Fibroblast of the aortic adventitia (primary cell): ENCODE measurements around the gene NFIA. TPM values are rescaled to one million over a fixed set of nuclear protein-coding genes. Genes with fewer than 3 reads are reported as not detected.

ENCODE experiments used
- DNase-seq: peaks from one replicate; pipeline ENCODE4 v3.0.0-alpha.2; 2010; ENCODE audit warnings: low read depth
- H3K4me3 ChIP-seq: 2 replicates; pipeline ENCODE4 v1.5.1; 2011; ENCODE audit warnings: low read depth, mild to moderate bottlenecking, control low read depth, low read length, moderate library complexity
- total RNA-seq: library from RNA; depleted of rRNA; stranded (reverse); fragments of >200 nt; gene quantifications from 2 replicates; pipeline ENCODE4 v1.2.3, GENCODE V29; 2012; ENCODE audit warnings: low replicate concordance
- TF ChIP-seq, protein P1 (sequence below): IDR thresholded peaks from 2 replicates; pipeline ENCODE4 v1.5.1; 2011; ENCODE audit warnings: mild to moderate bottlenecking, low read length, control low read depth, inconsistent platforms; ENCODE audit not compliant: insufficient read depth

Gene NFIA
- total RNA-seq, 1 donor = 32.0 TPM

DNA sequence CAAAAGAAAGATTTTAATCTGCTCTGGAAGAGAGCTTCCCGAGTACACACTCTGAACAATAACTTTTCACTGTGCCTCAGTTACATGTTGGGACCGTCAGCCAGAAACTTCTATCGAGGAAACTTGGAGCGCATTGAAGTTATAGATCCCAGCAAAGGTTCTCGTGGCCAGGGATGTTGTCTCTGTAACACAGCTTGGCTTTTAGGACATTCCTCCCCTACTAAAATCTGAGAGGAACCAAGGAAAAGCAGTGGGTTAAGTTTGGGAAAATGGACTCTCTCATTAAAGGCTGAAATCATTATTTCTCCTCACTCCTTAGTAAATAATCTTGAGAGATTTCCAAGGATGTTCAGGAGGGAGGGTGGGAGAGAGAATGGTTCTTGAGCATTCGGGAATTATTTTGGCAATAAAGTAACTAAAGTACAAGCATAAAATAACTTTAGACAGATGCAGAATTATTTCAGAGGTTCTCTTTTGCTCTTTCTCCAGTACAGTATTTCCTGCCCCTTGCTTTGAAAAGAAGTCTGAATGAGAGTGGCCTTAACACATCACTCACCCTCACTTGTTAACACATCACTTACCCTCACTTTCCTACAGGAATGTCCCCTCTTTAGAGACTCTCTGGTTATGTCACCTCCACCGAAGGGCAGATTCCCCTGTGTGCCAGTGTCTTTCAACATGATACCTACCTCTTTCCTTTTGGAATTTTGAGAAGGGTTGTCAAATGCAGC, 1.8 kb upstream of the NFIA start:
- TF ChIP-seq, protein P1, sequence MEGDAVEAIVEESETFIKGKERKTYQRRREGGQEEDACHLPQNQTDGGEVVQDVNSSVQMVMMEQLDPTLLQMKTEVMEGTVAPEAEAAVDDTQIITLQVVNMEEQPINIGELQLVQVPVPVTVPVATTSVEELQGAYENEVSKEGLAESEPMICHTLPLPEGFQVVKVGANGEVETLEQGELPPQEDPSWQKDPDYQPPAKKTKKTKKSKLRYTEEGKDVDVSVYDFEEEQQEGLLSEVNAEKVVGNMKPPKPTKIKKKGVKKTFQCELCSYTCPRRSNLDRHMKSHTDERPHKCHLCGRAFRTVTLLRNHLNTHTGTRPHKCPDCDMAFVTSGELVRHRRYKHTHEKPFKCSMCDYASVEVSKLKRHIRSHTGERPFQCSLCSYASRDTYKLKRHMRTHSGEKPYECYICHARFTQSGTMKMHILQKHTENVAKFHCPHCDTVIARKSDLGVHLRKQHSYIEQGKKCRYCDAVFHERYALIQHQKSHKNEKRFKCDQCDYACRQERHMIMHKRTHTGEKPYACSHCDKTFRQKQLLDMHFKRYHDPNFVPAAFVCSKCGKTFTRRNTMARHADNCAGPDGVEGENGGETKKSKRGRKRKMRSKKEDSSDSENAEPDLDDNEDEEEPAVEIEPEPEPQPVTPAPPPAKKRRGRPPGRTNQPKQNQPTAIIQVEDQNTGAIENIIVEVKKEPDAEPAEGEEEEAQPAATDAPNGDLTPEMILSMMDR = no peak
- peak overlapping the region; percentile 40 for H3K4me3 ChIP-seq

DNA sequence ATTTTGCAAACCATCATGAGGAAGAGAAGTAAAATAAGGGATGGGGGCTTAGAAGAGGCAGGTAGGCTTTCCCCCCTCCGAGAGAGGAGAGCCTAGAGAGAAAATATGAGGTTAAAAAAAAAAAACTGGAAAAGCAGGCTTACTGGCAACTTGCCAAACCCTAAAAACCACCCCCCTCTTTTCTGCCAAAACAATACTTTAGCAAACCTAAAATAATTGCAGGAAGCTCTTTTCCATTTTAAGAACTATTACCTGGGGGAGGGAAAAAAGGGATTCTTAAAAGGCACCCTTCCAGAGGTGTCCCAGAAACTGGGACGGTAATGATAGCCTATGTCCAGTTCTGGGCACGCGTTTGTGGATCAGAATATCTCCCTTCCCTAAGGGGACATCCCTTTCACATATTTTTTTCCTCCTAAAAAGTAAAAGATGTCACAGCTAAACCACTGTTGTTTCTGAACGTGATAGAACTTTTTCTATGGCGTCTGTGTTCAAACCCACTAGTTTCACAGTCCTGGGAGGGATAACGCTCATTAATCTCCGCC, 1.1 kb upstream of the NFIA start:
- TF ChIP-seq, protein P1 = no peak
- peak; percentile 32 for DNase-seq
- H3K4me3 ChIP-seq = peak overlapping the region; percentile 78

More for the DNA sequence above, 1.8 kb upstream of the NFIA start:
- peak; percentile 32 for DNase-seq

DNA sequence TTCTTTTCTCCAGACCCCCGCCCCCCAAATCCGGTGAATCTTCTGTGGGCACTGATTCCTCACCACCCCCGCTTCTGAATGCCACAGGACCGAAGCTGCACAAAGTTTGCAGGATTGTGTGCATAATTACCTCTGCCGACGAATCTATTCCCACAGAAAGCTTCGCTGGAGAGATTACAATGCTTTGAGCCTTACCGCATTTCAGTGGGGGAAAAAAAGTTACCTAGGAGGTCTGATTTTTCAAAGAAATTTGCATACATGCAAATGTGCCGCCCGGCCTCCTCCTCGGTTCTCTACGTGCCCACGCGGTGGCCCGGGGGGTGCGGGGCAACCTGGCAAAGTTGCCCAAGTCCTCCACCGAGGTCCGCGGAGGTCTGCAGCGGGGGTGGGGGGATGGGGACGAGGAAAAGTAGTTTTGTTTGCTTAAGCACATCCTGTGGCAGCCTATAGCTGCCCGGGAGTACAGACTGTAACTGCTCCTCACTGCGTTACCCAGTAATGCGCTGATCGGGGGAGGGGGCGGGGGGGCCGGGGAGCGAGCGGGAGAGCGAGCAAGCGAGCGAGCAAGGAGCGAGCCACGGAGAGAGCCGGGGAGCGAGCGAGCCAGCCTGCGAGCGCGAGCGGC, 563 bp upstream of the NFIA start:
- TF ChIP-seq, protein P1 = no peak
- DNase-seq = peak; percentile 49
- peak overlapping the region; percentile 78 for H3K4me3 ChIP-seq

DNA sequence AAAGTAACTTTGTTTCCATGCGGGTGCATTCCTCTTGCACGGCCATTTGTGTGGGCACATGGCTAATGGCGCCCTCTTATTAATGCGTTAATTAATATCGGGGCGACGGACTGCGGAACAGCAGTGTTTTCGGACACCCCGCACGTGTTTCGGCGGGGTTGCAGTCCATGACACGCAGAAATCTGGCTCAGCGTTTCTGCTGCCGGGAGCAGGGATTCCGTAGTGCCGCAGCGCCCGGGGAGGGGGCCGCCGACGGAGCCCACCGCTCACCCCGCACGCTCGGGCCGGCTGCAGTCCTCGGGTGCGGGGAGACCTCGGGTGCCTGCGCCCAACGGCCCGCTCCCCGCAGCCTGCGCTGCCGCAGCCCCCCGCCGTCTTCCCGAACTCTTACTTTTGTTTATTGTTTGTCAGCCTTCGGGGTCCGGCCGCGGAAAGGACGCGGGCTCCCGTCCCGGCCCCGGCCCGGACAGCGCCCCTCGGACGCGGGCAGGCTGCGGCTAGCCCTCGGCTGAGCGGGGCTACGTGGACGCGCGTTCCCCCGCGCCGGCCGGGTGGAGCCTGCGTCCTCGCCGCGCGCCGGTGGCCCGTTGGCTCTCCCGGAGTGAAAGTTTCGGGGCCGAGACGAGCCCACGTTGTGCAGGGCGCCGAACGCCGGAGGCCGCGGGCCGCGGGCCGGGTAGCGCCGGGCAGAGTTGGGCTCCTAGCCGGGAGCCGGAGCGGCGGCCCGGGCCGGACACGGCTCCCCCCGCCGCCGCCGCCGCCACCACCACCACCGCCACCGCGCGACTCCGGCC, 849 bp downstream of the NFIA start:
- no peak for DNase-seq
- H3K4me3 ChIP-seq = peak overlapping the region; percentile 78
- TF ChIP-seq, protein P1 = no peak

DNA sequence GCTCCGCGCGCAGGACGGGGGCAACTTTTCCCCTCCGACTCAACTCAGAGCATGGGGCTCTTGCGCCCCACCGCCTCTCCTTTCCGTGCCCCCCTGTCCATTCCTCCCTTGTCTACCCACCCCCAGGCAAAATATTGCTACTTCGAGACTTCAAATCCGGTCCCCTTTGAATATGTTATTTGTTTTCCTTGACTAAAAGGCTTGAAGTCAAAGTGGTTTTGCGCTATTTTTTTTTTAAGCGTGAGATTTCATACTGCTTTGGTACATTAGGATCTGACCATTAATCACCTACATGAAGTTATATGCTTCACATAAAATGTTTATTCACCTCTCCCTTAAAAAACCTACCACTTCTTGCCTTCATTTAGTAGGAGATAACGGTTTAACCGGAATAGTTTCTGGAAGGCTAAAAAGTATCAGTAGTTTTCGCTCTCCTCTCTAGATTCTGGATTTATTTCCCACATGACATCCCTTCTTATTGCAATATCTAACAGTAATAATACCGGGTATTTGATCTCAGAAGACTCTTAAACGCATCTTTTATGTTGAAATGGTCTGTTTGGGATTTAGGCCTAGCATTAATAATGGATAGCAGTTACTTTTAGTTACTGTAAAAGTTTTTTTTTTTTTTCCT, 1.6 kb downstream of the NFIA start:
- TF ChIP-seq, protein P1 = no peak
- peak overlapping the region; percentile 78 for H3K4me3 ChIP-seq
- DNase-seq = peak; percentile 67

DNA sequence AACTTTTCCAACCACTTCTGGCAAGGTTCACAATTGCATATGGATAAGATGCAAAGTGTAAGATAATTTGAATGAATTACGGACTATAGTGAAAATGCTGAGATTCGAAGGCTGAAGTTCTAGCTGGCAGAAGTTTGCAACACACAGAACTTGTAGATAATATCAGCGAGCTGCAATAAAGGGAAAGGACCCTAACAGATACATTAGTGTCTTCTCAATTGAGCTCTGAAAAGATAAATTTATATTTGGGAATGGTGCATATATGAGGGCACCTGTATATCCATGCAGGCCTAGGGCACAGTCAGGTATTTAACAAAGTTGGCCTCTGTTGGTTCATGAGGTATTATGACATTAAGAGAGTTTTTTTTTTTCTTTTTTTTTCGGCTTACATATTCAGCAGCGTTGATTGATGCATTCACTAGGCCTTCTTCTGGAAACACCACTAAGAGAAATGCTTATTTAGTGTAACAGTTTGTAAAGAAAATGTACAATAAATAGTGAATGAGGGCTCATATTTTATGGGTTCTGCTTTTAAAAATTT, 2.2 kb downstream of the NFIA start:
- H3K4me3 ChIP-seq = peak overlapping the region; percentile 78
- DNase-seq = peak; percentile 64
- TF ChIP-seq, protein P1 = no peak
